Central memory CD4-positive, alpha-beta T cell (primary cell): ENCODE measurements around the gene HOXB5.

Experiments used
- DNase-seq: peaks from one replicate; pipeline ENCODE4 v3.0.0; 2022

The HOXB5 gene

GRCh38 chr17:48628649-48629410 lies 35.3 kb upstream of the HOXB5 start:
- DNase-seq = no peak

DNA sequence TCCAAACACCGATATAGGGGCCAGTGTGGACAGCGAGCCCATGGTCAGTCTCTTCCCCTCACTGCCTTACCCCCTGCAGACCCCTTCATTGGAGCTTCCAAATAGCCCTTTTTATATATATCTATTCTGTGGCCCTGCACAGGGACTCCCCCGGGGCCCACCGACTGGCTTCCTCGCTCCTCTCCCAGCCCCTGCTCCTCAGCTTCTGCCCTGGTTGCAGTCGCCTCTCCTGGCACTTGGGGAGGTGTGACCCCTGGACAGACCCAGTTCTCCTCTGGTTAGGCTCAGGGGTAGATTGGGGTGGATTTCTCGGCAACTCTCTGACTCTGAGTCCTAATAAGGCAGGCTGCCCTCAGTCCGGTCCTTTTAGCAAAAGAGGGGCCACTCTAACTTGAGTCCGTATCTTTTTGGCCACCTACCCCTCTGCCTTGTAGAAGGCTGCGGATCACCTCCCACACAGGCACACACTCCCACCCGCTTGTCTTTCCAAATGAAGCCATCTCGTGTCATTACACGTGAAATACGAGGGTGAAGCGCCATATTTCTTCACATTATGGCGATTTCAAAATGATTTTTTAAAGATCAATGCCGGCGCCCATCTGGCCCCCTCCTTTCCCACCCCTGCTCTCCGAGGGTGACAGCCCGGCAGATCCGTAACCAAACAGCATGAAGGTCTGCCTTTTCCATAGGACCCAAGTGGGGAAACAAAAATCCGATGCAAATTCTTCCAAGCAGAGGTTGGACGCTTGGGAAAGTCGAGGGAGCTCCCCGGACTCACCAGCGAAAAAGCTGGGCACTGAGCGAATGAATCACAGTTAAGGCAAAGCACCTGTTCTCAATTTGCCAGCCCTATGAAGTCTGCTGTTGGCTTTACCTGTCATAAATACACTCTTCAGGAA lies 34.3 kb upstream of the HOXB5 start:
- DNase-seq = no peak

DNA sequence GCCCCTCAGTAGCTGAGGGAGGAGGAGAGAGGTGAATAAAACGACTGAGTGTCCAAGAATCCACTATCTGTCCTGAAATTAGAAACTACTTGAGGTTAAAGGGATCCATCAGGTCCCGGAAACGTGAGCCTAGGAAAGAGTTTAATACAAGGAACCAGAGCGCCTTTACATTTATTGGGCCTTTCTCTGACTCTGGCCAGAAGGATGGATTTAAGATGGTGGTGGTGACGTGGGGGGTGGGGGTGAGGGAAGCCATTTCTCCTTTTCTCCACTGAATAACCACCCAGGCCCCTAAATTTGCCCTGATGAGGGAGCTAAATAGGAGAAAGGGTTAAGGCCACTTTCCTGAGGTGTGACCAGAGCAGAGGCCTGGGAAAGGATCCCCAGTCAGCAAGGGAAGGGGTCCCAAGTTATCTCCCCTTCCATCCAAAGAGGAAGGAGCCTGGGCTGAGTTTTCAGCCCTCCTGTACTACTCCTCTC lies 33.6 kb upstream of the HOXB5 start:
- DNase-seq = no peak

DNA sequence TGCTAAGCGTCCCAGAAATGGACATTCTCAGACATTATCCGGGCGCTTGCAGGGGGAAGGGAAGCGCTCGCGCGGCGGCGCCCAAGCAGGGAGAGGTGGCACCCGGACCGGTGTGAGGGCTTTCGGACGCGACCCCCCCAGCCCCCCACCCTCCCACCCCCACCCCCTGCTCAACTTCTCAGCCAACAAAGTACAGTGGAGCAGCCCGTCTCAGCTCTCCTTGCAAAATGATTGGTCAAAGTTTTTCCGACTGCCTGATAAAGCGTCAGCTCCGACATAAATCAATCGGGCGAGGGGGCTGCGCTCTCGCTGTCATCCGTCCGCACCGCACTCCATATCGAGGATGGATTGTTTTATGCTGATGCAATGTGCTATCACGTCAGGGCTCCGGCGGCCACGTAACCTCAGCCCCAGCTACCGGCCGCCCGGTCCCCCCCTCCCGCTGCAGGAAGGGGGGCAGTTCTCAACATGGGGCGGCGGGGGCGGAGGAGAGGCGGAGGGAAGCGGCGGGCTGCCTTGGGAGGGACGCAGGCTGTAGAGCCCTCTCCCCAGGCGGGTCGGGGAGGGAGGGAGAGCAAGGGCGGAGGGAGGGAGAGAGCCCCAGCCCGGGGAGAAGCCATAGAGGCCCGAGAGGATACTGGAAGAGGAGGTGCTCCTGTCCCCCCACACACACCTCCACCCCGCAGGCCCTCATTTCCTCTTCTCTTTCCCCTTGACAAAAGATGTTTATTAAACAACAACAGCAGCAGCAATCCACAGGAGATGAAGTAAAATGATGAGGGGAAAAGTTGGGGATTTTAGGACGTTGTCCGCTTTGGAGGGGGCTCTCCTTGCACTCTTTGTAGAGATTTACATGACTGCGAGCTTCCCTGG lies 32.9 kb upstream of the HOXB5 start, which contains the start of gene HOXB9:
TSS of gene HOXB9 (minus strand) at position 114 of the 873 bp plus-strand sequence. CDS start at position 25, 89 bp downstream.
- peak; percentile 19 for DNase-seq

- peak; percentile 28 for DNase-seq
Observed at GRCh38 chr17:48625495-48626244, 32.1 kb upstream of the HOXB5 start.

DNA sequence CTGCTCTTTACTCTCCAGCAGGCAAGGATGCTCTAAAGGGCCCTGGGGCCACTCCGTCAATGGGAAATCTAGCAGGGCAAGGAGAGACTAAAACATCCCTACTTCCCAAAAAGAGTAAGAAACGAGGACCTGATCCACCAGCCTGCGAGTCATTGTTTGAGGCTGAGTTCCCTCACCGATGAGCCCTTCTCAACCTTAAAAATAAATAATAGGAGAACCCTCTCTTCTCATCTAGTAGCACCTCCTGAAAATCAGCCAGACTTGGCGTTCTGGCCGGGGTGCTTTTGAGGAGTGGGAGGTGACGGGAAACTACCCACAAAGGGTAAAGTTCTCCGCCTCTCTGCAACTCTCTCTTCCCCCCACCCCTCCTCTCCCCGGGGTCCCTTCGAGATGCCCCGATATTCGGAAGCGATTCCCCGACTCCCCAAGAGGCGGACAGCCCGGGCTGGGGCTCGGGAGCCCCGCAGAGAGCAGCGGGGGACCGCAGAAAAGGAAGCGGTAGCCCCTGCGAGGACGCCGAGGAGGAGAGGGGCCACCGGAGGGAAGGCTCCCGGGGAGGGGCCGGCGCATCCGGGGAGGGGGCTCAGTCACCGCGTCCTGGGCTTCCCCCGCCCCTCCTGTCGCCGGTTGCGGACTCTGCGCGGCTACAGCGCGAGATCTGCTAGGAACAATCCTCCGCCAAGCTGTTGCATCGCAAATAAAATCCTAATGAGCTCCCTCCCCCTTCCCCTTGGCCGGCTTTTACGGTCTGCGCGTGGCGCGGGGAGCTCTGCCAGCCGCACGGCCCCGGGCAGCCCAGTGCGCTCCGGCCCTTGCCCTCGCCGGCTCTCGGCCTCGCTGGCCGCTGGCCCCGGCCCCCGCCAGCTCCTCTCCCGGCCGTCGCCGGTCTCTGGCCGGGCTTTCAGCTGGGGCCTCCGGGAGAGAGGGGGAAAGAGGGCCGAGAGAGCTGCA lies 31.2 kb upstream of the HOXB5 start:
- DNase-seq = peak; percentile 21

GRCh38 chr17:48624118-48624517 lies 30.5 kb upstream of the HOXB5 start:
- DNase-seq = no peak

DNA sequence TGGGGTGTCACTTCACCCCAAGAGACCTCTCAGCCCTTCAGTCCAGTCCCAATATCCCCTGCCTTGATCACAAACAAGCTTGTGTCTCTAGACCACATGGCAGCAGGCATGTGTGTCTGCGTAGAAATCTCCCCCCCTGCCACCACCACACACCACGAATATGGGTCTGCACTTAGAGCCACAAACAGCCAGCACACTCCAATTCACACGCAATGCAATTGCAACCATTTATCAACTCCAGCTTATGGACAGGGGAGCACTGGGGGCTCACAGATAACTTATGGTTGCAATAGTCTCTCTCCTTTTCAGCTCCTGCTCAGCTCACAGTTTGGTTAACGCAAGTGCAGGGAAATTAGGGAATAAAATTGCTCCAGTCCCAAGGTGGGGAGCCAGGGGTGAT lies 30.0 kb upstream of the HOXB5 start:
- DNase-seq = no peak

GRCh38 chr17:48622857-48623256 lies 29.3 kb upstream of the HOXB5 start:
- DNase-seq = no peak

GRCh38 chr17:48621410-48622392 lies 28.1 kb upstream of the HOXB5 start:
- no peak for DNase-seq

GRCh38 chr17:48620461-48621139 lies 27.0 kb upstream of the HOXB5 start:
- no peak for DNase-seq

DNA sequence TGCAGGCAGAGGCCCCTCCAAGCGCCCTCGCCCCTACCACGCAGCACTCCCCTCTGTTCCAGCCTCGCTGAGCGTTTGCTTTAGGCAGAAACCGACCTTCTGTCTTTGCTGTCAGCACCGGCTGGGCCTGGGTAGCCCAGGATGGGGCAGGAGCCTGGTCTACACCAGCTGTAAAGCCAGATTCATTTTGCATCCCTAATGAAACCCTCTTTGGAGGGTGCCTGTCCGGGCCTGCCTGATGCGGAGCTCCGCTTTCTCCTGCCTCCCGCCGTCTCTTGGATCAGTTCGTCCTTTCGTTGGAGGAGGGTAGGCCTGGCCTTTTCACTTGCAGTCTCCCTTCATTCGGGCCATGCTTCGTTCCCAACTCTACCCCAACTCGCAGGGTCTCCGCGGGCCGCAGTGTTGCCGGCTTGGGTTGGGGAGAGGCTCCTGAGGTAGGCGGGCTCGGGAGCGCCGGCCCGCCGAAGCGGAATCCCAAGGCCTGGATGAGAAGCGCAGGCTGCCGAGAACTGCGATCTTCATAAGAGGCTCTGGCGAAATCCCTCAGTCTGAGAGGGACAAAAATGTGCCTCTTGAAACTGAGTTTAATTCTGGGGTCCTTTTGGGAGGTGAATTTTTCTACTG lies 26.4 kb upstream of the HOXB5 start:
- no peak for DNase-seq

DNA sequence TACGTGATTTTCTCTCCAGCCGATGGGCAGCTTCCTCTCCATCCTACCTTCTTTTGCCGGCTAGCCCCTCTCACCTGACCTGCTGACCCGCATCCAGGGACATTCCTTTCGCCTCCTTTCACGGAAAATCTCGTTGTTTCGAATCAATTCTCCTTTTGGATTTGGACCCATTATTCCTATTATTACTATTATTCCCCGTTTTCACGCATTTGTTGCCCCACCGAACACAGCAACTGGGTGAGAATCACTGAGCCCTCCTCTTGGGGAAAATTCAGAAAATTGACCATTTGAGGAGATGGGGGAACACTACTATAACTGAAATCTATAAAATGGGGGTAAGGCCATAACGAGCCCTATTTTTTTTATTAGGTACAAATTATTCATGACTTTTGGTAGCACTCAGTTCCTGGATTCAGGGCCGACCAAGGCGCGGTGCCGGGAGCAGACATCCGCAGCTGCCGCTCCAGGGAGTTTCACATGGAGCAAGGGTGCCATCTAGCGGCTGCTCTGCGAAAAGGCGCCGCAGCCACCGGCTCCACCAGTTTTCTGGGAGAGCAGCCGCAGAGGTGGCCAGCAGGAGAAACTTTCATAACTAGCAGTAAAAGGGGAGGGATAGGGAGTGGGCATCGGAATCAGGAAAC lies 24.8 kb upstream of the HOXB5 start:
- DNase-seq = peak; percentile 71

- DNase-seq = no peak
Observed at GRCh38 chr17:48617471-48618255, 24.1 kb upstream of the HOXB5 start.

DNA sequence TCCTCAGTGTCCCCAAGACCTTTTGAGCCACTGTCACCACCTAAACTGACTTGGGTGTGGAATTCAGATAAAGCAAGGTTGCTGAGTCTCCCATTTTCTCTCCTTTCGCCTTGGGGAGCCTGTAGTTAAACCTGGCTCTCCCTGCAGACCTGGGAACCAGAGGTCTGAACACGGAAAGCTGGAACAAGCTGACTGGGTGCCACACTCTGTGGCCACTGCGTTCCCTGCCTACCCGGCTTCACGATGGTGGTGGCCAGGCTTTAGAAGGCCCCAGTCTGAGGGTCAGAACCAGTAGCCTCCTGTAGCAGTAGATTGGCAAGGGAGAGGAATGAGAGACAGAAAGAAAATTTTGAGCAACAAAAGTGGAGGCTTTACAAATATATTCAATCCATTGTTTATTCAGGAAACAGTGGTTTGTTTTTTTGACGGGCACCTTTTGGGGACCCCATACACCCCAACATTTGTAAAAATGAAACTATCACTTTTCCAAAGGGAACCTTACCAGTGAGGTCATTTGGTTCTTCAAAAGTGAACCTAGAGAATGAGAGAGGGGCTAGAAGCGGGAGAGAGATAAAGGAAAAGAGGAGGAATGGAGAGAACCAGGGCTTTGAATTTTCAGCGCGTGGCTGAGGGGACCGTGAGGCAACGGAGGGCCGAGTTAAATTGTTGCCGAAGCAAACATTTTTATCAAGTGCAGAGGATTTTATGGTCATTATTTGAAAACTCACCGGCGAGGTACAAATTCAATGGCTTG lies 23.3 kb upstream of the HOXB5 start:
- no peak for DNase-seq
